Testis (tissue), 2 donors: ENCODE results near the gene VPS18.

Source experiments
- POLR2A ChIP-seq: fragments of 450-650 bp; IDR thresholded peaks from one replicate; pipeline ENCODE4 v1.6.1; 2017; ENCODE audit warnings: antibody characterized with exemption, mild to moderate bottlenecking, moderate library complexity
- TF ChIP-seq, protein P1 (sequence below), 3 experiments: fragments of 450-650 bp in 2 of 3; fragments of 200-600 bp in 1 of 3; sonication (generic) in 1 of 3; IDR thresholded peaks; one replicate each; pipeline ENCODE4 v1.5.1; 2016 to 2019; ENCODE audit warnings: antibody characterized with exemption in 3 of 3, mild to moderate bottlenecking in 2 of 3, moderate library complexity in 1 of 3

DNA sequence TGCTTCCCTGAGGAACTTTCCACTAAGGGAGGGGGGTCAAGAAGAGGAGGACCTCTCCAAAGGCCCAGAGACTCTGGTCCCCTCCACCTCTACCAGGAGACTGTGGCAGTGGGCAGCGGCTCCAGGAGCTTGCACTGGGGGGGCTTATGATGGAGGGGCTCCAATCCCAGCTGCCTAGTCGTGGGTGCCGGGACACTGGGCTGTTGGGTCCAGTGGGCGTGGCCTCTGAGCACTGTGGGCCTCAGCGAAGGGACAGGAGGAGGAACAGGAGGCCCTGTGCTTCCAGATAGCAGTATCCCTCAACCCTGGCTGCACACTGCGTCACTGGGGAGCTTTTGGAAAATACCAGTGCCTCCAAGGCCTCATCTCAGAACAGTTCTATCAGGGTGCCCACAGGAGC is 21.4 kb downstream of the VPS18 start:
- TF ChIP-seq, protein P1, sequence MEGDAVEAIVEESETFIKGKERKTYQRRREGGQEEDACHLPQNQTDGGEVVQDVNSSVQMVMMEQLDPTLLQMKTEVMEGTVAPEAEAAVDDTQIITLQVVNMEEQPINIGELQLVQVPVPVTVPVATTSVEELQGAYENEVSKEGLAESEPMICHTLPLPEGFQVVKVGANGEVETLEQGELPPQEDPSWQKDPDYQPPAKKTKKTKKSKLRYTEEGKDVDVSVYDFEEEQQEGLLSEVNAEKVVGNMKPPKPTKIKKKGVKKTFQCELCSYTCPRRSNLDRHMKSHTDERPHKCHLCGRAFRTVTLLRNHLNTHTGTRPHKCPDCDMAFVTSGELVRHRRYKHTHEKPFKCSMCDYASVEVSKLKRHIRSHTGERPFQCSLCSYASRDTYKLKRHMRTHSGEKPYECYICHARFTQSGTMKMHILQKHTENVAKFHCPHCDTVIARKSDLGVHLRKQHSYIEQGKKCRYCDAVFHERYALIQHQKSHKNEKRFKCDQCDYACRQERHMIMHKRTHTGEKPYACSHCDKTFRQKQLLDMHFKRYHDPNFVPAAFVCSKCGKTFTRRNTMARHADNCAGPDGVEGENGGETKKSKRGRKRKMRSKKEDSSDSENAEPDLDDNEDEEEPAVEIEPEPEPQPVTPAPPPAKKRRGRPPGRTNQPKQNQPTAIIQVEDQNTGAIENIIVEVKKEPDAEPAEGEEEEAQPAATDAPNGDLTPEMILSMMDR (IDR thresholded peaks at IDR 0.05), result no peak
- no peak for TF ChIP-seq POLR2A
